CD4-positive, alpha-beta T cell treated with Interleukin-10 for 1 hour (primary cell): ENCODE measurements around the gene CHRNA9.
A peak's percentile ranks its signal among the peaks of the same experiment; 100 is the strongest.
"Not testable (repeated sequence)": the region's sequence is repeated elsewhere in the genome, so short reads cannot be mapped to it uniquely, and the experiment has no call there.

ENCODE experiments used
- DNase-seq: peaks from one replicate; pipeline ENCODE4 v3.0.0-alpha.2; 2020

Gene CHRNA9, protein sequence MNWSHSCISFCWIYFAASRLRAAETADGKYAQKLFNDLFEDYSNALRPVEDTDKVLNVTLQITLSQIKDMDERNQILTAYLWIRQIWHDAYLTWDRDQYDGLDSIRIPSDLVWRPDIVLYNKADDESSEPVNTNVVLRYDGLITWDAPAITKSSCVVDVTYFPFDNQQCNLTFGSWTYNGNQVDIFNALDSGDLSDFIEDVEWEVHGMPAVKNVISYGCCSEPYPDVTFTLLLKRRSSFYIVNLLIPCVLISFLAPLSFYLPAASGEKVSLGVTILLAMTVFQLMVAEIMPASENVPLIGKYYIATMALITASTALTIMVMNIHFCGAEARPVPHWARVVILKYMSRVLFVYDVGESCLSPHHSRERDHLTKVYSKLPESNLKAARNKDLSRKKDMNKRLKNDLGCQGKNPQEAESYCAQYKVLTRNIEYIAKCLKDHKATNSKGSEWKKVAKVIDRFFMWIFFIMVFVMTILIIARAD

DNA sequence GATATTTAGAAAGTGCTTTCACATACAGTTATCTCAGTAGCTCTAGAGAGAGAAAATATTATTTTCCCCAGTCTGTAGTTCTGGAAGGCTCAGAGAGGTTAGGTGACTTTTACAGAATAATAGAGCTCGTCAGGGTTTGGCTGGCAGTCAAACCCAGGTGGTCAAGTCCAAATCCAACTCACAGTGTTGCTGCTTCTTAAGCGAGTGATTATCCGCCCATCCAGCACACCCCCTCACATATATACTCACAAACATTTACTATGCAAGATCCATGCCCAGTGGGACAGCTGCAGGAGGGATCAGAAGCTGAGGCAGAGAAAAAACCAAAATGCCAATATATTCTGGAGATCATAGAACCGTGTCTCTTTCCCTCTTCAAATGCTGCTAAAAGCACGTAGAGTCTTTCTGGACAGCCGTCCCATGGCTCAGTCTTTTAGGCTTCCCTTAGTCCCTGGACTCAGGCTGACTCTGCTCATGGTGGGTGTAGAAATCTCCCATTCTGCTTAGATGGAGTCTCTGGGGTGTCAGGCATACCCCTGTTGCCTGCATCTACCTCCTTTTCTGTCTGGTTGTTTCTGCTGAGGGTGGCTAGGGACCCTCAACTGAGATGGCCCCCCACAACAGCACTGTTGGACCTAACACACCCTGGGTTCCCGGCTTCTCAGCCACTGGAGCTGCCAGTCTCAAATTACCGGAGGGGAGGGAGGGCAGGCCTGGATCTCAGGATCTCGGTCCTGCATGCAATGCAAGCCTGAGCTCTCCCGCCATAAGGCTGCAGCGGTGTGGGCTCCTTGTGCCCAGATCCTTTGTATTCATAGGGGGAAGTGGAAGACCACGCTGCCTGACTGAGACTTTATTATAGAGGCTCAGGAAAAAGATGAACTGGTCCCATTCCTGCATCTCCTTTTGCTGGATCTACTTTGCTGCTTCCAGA is at the start of gene CHRNA9:
TSS of gene CHRNA9 (plus strand) at position 743 of the 934 bp plus-strand sequence. CDS start at position 878, 135 bp downstream.
- DNase-seq, result no peak

- no peak for DNase-seq
Observed at GRCh38 chr4:40285692-40286091, 49.4 kb upstream of the CHRNA9 start.

DNA sequence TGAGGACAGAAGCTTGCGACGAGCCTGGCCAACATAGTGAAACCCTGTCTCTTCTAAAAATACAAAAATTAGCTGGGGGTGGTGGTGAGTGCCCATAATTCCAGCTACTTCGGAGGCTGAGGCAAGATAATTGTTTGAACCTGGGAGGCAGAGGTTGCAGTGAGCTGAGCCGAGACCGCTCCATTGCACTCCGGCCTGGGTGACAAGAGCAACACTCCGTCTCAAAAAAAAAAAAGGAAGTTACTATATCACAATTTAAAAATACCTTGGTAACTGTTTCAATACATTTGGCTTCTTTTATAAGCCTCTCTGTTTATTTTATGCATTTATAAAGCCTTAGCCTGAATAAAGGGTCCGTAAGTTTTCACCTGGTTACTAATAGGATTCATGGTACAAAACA is 46.6 kb upstream of the CHRNA9 start:
- DNase-seq, result no peak

DNA sequence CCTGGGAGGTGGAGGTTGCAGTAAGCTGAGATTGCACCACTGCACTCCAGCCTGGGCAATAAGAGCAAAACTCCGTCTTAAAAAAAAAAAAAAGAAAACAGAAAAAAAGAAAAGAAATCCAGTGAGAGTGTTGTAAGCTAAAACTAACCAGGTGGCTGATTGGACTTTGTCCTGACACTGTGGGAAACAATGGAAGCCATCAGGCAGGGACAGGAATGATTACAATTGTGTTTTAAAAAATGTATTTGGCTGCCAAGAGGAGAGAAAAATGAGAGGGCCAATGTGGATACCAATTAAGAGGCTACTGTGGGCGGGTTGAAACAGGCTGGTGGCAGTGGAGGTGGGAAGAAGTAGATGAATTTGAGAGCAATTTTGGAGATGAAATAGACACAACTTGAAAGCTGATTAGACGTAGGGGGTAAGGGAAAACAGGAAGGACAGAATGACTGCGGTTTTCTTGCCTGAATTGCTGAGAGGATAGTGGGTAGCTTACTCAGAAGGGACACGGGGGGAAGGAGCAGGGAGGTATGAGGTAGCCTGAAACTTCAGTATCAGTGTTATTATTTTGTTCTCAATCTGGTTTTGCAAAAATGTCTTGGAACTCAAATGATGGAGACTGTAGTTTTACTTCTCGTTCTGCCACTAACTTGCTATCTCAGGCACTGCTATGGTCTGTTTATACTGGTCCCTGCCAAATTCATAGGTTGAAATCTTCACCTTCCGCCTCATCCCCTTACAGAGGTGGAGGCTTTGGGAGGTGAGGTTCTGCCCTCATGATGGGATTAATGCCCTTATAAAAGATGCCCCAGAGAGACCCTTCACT is 45.6 kb upstream of the CHRNA9 start:
- peak; percentile 42 for DNase-seq

- not testable (repeated sequence) for DNase-seq
Observed at GRCh38 chr4:40290611-40291186, 44.4 kb upstream of the CHRNA9 start.

DNA sequence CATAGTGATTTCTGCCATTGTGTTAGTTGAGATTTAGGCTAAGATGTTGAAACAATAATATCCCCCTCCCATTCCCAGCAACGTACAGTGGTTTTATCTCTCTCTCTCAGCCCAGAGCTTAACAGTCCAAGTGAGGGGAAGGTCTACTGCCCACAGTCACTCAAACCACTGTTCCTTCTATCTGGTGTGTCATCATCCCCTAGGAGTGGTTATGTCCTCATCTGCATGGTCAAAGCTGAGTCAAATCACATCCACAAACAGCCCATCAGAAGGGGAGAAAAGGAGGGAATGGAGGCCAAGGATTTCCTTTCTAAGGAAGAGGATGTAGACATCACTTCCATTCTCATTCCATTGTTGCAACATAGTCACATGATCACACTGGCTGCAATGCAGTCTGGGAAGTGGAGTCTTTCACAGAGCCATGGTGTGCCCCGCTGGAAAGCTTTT is 42.8 kb upstream of the CHRNA9 start:
- DNase-seq, result no peak

GRCh38 chr4:40294339-40294738 is 40.8 kb upstream of the CHRNA9 start:
- no peak for DNase-seq

DNA sequence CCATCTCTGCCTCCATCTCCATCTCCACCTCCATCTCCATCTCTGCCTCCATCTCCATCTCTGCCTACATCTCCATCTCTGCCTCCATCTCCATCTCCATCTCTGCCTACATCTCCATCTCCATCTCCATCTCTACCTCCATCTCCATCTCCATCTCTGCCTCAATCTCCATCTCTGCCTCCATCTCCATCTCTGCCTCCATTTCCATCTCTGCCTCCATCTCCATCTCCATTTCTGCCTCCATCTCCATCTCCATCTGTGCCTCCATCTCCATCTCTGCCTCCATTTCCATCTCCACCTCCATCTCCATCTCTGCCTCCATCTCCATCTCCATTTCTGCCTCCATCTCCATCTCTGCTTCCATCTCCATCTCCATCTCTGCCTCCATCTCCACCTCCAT is 40.1 kb upstream of the CHRNA9 start:
- DNase-seq, result peak; percentile 29

GRCh38 chr4:40295572-40295971 is 39.6 kb upstream of the CHRNA9 start:
- DNase-seq, result no peak

DNA sequence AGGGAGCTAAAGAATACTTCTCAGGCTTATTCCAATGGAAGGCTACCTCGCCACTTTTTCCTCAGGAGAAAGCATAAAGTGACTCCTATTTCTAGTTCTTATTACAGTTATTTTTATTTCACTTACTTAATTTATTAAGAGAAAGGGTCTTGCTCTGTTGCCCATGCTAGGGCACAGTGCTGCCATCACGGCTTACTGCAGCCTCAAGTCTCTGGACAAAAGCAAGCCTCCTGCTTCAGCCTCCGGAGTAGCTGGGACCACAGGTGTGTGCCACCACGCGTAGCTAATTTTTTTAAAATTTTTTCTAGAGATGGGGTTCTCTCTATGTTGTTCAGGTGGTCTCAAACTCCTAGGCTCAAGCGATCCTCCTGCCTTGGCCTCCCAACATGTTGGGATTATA is 36.0 kb upstream of the CHRNA9 start:
- no peak for DNase-seq

DNA sequence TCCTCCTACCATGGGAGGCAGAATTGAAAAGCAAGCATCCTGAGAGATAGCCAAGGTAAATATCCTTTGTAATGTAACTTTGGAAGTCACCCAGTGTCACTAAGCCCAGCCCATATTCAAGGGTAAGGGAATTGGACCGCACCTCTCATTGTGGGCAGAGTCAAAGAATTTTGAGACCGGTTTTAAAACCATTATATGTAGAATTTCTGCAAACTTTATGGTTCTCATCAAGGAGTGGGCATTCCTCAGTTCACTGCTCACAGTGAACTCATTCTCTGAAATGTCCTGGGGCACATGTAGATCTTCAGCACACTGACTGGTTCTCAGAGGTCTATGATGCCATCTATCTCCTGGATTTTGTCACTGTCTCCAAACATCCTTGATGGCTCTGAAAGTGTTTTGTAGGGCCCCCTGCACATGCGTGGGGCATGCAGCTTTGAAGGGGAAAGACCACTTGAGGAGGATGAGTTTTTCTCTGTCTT is 35.3 kb upstream of the CHRNA9 start:
- no peak for DNase-seq

DNA sequence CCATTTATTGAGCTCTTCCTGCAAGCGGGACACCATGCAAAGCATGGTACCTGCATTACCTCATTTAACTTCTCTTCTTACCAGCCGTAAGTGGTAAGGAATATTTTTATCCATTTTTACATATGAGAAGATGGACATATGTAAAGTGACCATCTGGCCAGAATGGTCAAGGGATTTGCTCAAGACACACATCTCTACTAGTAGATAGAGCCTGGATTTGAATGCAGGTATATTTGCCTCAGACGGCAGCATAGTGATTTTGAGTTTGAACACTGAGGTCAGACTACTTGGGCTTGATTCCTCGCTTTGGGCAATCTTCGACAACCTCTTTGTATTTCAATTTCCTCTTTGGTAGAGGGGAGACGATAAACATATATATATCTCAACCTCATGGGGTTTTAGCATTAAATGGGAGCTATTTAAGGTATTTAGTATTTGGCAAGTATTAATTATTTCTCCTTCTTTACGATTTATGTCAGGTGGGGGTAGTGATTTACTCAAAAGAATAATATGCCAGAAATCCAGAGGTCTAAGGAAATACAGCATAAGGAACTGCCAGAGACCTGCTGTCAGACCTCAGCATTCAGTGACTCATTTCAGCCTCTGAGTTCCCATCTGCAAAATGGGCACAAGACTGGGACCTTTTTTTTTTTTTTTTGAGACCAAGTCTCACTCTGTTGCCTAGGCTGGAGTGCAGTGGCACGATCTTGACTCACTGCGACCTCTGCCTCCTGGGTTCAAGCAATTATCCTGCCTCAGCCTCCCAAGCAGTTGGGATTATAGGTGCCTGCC is 34.6 kb upstream of the CHRNA9 start:
- no peak for DNase-seq

DNA sequence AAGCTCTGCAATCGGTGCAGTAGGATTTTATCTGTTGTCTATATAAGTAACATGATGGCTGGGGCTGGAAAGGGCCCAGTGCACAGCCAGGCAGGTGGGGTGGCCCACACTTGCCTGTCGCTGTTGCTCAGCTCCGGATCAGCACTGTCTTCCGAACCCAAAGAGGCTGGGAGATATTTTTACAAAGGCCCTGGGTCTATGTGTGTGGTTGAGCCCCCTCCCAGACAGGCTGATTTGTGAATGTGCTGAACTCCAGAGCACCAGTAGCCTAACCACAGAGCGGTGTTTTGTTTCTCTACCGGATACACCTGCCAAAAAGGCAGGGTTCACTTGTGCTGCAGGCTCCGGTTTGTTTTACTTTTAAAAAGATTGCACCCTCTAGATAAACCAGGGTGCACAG is 33.5 kb upstream of the CHRNA9 start:
- DNase-seq, result peak; percentile 85

DNA sequence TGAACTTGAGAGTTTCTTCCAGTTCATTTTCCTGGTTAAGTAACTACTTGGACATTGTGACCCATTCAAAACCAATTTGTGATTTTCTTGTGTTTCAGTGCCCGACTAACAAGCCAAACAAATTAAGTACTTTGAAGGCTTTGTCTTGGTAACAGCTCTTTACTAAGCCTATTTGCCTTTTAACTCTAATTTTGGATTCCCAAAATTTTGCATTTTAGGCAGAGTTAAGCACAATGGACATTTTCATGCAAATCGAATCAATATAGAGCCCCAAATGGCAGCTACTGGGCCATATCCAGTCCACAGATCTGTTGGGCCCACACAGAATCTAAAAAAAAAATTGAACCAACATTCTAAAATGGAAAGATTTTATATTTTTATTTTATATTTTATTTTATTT is 31.4 kb upstream of the CHRNA9 start:
- no peak for DNase-seq

- peak; percentile 60 for DNase-seq
Observed at GRCh38 chr4:40305328-40306170, 29.6 kb upstream of the CHRNA9 start.

- no peak for DNase-seq
Observed at GRCh38 chr4:40306226-40306625, 28.9 kb upstream of the CHRNA9 start.

DNA sequence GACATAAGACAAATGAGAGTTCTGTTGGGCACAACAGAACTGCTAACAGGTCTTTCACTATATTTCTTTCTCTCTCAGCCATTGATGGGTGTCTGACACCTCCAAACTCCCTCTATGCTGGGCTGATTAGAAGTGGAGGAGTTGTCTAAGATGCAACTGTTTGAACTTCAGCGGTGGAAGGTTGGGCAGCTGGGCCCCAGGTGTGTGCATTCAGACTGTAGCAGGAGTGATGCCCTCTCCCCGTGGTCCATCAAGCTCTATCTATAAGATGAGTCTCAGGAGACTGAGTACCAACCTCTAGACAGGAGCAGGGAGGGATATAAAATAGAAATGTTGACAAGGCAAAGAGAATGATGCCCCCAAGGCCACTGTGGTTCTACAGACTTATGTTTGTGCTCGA is 28.2 kb upstream of the CHRNA9 start:
- DNase-seq, result no peak

- peak; percentile 80 for DNase-seq
Observed at GRCh38 chr4:40307627-40308497, 27.3 kb upstream of the CHRNA9 start.

- DNase-seq, result no peak
Observed at GRCh38 chr4:40308528-40309122, 26.5 kb upstream of the CHRNA9 start.
